ENCODE data around the gene MZT2B.
"Not testable (repeated sequence)": the region's sequence is repeated elsewhere in the genome, so short reads cannot be mapped to it uniquely, and the experiment has no call there.

MZT2B gene

DNA sequence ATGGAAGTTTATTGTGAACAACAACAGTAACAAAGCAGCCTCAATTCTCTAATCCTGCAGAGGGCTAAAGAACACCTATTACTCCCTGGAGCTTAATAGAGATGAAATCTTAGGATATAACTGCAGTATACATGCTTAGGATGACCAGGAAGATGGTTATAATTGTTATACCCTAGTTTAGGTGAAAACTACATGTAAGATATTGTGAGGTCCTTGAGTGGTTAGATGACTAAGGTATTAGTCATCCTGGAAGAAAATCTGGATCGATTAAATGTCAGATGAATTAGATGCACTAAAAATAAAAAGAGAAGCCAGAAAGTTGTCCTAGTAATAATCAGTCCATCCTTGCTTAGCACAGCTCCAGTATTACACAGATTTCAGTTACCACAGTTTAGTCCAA, 38.4 kb downstream of the MZT2B start:
- not testable (repeated sequence) for DNase-seq

DNA sequence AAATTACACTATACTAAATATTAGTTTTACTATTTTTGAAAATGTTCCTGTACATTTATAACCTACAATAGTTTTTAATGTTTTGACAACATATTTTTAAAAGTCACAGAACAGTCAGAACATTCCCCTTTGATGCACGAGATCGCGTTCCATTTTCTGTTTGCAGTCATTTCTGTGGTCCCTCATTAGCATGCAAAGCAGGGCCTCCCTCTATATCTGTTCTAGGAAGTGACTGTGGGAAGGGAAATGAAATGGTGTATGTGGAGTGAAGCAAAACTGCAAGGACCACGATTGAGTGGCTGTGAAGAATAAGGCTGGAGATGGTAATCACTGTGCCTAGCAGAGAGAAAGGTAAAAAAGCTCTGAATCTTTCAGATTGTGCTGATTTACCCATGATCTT, 40.5 kb downstream of the MZT2B start:
- not testable (repeated sequence) for DNase-seq

GRCh38 chr2:130228005-130228404, 45.9 kb downstream of the MZT2B start:
- not testable (repeated sequence) for DNase-seq

GRCh38 chr2:130228467-130229160, 46.6 kb downstream of the MZT2B start:
- DNase-seq, result not testable (repeated sequence)

- not testable (repeated sequence) for DNase-seq
Observed at GRCh38 chr2:130229161-130229510, 47.1 kb downstream of the MZT2B start.

DNA sequence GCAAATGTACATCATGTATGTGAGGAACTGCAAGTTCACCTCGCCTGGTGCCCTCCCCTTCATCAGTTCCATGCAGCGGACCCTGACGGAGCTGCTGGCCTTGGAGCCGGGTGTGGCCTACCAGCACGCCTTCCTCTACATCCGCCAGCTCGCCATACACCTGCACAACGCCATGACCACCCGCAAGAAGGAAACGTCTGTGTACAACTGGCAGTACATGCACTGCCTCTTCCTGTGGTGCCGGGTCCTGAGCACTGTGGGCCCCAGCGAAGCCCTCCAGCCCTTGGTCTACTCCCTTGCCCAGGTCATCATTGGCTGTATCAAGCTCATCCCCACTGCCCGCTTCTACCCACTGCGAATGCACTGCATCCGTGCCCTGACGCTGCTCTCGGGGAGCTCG, 48.3 kb downstream of the MZT2B start:
- not testable (repeated sequence) for DNase-seq

DNA sequence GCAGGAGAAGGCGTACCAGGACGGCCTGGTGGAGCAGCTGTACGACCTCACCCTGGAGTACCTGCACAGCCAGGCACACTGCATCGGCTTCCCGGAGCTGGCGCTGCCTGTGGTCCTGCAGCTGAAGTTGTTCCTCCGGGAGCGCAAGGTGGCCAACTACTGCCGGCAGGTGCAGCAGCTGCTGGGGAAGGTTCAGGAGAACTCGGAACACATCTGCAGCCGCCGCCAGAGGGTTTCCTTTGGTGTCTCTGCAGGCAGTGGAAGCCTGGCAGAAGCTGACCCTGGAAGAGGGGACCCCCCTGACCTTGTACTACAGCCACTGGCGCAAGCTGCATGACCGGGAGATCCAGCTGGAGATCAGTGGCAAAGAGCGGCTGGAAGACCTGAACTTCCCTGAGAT, 48.8 kb downstream of the MZT2B start:
- DNase-seq, result not testable (repeated sequence)

DNA sequence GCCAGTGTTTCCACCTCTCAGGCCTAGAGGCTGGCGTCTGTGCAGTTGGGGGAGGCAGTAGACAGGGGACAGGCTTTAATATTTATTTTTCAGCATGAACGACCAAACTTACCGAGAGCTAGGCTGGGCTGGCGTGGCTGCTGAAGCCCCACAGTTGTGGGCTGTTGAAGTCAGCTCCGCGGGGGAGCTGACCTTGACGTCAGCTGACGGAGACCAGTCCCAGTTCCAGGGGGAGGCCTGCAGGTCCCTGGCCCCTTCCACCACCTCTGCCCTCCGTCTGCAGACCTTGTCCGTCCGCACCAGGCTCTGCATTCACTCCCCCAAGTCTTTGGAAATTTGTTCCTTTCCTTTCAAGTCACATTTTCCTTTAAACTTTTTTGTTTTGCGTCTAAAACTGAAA, 49.6 kb downstream of the MZT2B start:
- DNase-seq, result no peak

DNA sequence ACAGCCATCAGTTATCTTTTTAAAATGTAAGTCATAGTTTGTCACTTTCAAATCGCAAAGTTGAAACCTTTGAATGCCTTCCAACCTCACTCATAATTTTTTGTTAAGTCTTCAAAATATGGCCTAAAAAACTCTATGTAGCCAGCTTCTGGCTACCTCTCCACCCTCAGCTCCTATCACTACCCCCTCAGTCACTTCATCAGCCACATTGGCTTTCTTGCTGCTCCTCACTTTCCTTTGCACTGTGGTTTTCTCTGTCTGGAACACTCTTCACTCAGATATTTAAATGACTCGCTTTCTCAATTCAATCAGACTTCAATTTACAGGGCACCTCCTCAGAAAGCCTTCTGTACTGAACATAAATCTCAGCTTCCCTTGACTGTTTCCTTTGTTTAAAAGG, 51.0 kb downstream of the MZT2B start:
- not testable (repeated sequence) for DNase-seq

DNA sequence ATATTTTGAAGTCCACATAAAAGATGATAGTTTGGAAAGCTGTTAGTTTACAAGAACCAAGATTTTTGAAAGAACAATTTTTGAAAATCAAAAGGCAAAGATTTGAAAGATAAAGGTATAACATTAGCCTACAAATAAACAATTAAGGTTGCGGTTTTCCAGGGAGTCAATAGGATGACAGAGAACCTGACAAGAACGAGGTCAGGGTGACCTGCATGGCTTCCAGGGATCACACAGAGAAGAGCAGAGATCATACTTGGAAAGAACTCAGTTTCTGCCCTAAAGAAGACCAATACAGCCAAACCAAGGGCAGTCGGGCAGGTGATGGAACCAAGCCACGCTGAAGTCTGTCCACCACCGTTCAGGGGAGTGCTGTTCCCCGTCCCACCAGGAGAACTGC, 57.5 kb downstream of the MZT2B start:
- DNase-seq, result not testable (repeated sequence)
